Left lung (tissue), 10 donors: ENCODE results near the gene EDNRB. TPM values are rescaled to one million over a fixed set of nuclear protein-coding genes. Genes with fewer than 3 reads are reported as not detected.

Experiments
- ATAC-seq: fragments of 200-7000 bp; cut with Tn5 transposase; one replicate; pipeline ENCODE4 v1.9.1; 2020; ENCODE audit warnings: moderate library complexity
- DNase-seq, 4 donors: peaks; one replicate each; pipeline ENCODE4 v3.0.0-alpha.2; 2013 to 2020
- H3K27ac ChIP-seq, 2 donors: fragments of 200-600 bp; sonication (generic) in 1 of 2; one replicate each; pipeline versions ENCODE4 v1.5.0 to v1.8.0; 2020 to 2021
- H3K27me3 ChIP-seq, 2 donors: fragments of 200-600 bp; sonication (generic) in 1 of 2; one replicate each; pipeline versions ENCODE4 v1.5.0 to v1.8.0; 2020 to 2021
- H3K36me3 ChIP-seq, 2 donors: fragments of 200-600 bp; sonication (generic) in 1 of 2; one replicate each; pipeline versions ENCODE4 v1.5.0 to v1.8.0; 2020 to 2021
- H3K4me1 ChIP-seq, 2 donors: fragments of 200-600 bp; one replicate each; pipeline ENCODE4 v1.8.0; 2021
- H3K4me3 ChIP-seq, 2 donors: fragments of 200-600 bp; sonication (generic) in 1 of 2; one replicate each; pipeline versions ENCODE4 v1.5.0 to v1.8.0; 2020 to 2021; ENCODE audit warnings: mild to moderate bottlenecking in 1 of 2
- H3K9me3 ChIP-seq, 2 donors: fragments of 200-600 bp; sonication (generic) in 1 of 2; one replicate each; pipeline versions ENCODE4 v1.5.0 to v1.8.0; 2020 to 2021
- intact Hi-C, 2 donors: fragments of 100-400 bp; cut with DNase I; formaldehyde crosslinking; loops; one replicate each; pipeline versions ENCODE4 v1.11.2 to v1.14.2; 2022
- polyA plus RNA-seq, 6 donors: library from polyadenylated mRNA; unstranded; fragments of 120-200 nt; gene quantifications; one replicate each; pipeline ENCODE4 v1.2.1, GENCODE V29; 2013; ENCODE audit not compliant: insufficient read length in 6 of 6
- total RNA-seq, 2 donors: library from RNA; stranded (reverse); fragmentation: NEBNext Ultra II Directional; extraction: Animal tissue kit (Norgen Biotek cat#: 25700); gene quantifications; one replicate each; pipeline ENCODE4 v1.2.1, GENCODE V29; 2021
- TF ChIP-seq, protein P1 (sequence below), 2 donors: fragments of 200-600 bp; sonication (generic) in 1 of 2; IDR thresholded peaks; one replicate each; pipeline versions ENCODE4 v1.5.0 to v1.8.0; 2021; ENCODE audit warnings: antibody characterized with exemption in 2 of 2
- donor health status: DM: no; HTN: yes; CAD: no.
- donor health status: DM: no; HTN: no; CAD: no.

EDNRB gene
- total and polyA plus RNA-seq, 8 donors = 58.4 to 142 (median 112) TPM

- Histone ChIP-seq H3K36me3 (no peaks in the 10 kb centered on the region), H3K27me3 (no peaks in the 10 kb centered on the region), H3K27ac (no peak overlapping the region), H3K9me3 (no peaks in the 10 kb centered on the region), H3K4me3 (no peak overlapping the region), H3K4me1 (peaks cover 5 to 13% of the 10 kb centered on the region in 2 donors)
- intact Hi-C loops = no loop called here
- ATAC-seq = no peak
- TF ChIP-seq, protein P1, sequence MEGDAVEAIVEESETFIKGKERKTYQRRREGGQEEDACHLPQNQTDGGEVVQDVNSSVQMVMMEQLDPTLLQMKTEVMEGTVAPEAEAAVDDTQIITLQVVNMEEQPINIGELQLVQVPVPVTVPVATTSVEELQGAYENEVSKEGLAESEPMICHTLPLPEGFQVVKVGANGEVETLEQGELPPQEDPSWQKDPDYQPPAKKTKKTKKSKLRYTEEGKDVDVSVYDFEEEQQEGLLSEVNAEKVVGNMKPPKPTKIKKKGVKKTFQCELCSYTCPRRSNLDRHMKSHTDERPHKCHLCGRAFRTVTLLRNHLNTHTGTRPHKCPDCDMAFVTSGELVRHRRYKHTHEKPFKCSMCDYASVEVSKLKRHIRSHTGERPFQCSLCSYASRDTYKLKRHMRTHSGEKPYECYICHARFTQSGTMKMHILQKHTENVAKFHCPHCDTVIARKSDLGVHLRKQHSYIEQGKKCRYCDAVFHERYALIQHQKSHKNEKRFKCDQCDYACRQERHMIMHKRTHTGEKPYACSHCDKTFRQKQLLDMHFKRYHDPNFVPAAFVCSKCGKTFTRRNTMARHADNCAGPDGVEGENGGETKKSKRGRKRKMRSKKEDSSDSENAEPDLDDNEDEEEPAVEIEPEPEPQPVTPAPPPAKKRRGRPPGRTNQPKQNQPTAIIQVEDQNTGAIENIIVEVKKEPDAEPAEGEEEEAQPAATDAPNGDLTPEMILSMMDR (IDR thresholded peaks at IDR 0.05) = no peak
- DNase-seq = no peak
These were observed 25.6 kb downstream of the EDNRB start for GRCh38 chr13:77893066-77893465.

DNA sequence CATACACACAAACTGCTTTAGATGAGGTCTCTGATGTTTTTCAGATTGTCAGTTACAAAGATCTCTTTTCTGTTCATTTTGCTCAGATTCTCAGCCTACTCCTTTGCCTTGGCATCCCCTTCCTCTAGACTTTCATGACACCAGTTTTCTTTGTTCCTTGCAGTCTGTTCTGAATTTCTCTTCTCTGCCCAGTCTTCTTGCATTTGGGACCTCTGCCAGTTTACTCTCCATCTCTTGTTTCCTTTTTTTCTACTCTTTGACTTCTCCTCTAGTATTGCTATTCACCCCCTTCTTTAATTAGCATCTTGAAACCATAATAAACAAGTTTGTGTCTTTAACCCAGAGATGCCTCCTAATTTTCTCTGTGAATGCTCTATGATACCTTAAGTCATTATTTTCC lies 26.1 kb downstream of the EDNRB start:
- DNase-seq (no peak), ATAC-seq (no peak)
- Histone ChIP-seq H3K4me3 (no peak overlapping the region), H3K9me3 (no peaks in the 10 kb centered on the region), H3K27me3 (no peaks in the 10 kb centered on the region), H3K27ac (no peak overlapping the region), H3K36me3 (no peaks in the 10 kb centered on the region), H3K4me1 (peaks cover 5 to 8% of the 10 kb centered on the region in 2 donors)
- TF ChIP-seq, protein P1 (IDR thresholded peaks at IDR 0.05) = no peak
- intact Hi-C loops = no loop called here

DNA sequence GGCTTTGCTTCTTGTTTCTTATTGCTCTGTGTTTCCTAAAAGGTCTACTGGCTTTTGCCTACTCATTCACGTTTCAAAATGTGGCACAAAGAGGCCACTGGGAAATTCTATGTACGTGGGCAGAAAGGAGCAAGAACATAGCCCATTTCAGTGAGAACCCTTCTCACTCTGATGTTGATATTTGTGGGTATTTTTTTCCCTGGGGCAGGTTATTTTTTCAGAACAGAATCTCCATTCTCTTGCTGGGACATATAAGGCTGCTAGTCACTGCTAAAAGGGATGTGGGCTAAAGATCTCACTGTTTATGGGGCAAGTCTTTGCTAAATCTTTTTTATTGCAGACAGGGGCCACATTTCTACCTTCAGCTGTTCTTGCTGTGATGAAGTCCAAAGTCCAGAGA lies 27.1 kb downstream of the EDNRB start:
- no peak for DNase-seq
- no peaks in the 10 kb centered on the region for H3K36me3 ChIP-seq

GRCh38 chr13:77891041-77891440 lies 27.6 kb downstream of the EDNRB start:
- intact Hi-C loops = no loop called here
- no peaks in the 10 kb centered on the region for H3K4me1 ChIP-seq
- TF ChIP-seq, protein P1 (IDR thresholded peaks at IDR 0.05) = no peak
- no peak for DNase-seq
- H3K27ac ChIP-seq = no peak overlapping the region
- no peaks in the 10 kb centered on the region for H3K27me3 ChIP-seq
- ATAC-seq = no peak
- no peaks in the 10 kb centered on the region for H3K36me3 ChIP-seq
- H3K4me3 ChIP-seq = no peak overlapping the region
- no peaks in the 10 kb centered on the region for H3K9me3 ChIP-seq

More for the DNA sequence above, 27.1 kb downstream of the EDNRB start:
- Histone ChIP-seq H3K27ac (no peak overlapping the region), H3K4me3 (no peak overlapping the region), H3K27me3 (no peaks in the 10 kb centered on the region), H3K4me1 (no peaks in the 10 kb centered on the region), H3K9me3 (no peaks in the 10 kb centered on the region)
- intact Hi-C loops = no loop called here
- ATAC-seq = no peak
- TF ChIP-seq, protein P1 (IDR thresholded peaks at IDR 0.05) = no peak

DNA sequence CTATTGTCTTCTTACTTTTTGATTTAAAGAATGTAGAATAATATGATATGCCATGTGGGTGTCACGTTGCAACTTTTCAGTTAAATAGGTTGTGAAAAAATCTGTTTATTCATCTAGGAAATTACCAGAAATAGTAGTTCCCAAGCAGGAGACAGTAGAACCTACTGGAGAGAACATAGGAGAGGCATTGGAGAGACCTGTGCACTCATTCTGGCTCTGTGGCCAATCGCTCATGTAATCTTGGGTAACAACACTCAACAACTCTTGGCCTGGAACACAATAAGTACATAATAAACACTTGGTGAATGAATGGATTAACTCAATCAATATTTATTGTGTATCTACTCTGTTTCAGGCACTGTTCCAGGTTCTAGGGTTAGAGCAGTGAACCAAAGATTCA lies 35.3 kb downstream of the EDNRB start:
- H3K9me3 ChIP-seq = no peaks in the 10 kb centered on the region
- no peak overlapping the region for H3K27ac ChIP-seq
- no peak overlapping the region for H3K4me3 ChIP-seq
- H3K36me3 ChIP-seq = no peaks in the 10 kb centered on the region
- intact Hi-C loops = no loop called here
- TF ChIP-seq, protein P1 (IDR thresholded peaks at IDR 0.05) = no peak
- DNase-seq (no peak), ATAC-seq (peak; percentile 70)
- H3K4me1 ChIP-seq = peaks cover 0 to 6% of the 10 kb centered on the region in 2 donors
- H3K27me3 ChIP-seq = no peaks in the 10 kb centered on the region
